H9 (cell line): Measurements from ENCODE around the gene MACROD1. TPM values are rescaled to one million over a fixed set of nuclear protein-coding genes. Genes with fewer than 3 reads are reported as not detected.

Experiments
- DNase-seq: peaks from one replicate; pipeline ENCODE4 v3.0.0-alpha.2; 2017
- H2AFZ ChIP-seq: one replicate; pipeline ENCODE4 v1.6.1; 2013; ENCODE audit warnings: mild to moderate bottlenecking, low read length, control low read depth, moderate library complexity
- H2AK5ac ChIP-seq: 2 replicates; pipeline ENCODE4 v1.6.1; 2013; ENCODE audit warnings: low read length, control low read depth, mixed read lengths; ENCODE audit not compliant: insufficient read length
- H2BK120ac ChIP-seq: one replicate; pipeline ENCODE4 v1.6.1; 2013; ENCODE audit warnings: low read depth, mild to moderate bottlenecking, low read length, control low read depth, inconsistent platforms; ENCODE audit not compliant: poor library complexity, severe bottlenecking
- H2BK12ac ChIP-seq: 2 replicates; pipeline ENCODE4 v1.6.1; 2013; ENCODE audit warnings: low read length, control low read depth, mixed read lengths, low read depth; ENCODE audit not compliant: insufficient read length
- H2BK15ac ChIP-seq: 2 replicates; pipeline ENCODE4 v1.6.1; 2013; ENCODE audit warnings: low read depth, low read length, control low read depth
- H2BK20ac ChIP-seq: one replicate; pipeline ENCODE4 v1.6.1; 2013; ENCODE audit warnings: low read depth, mild to moderate bottlenecking, low read length, control low read depth, inconsistent platforms; ENCODE audit not compliant: poor library complexity, severe bottlenecking
- H2BK5ac ChIP-seq: 2 replicates; pipeline ENCODE4 v1.6.1; 2013; ENCODE audit warnings: low read length, control low read depth, mixed read lengths; ENCODE audit not compliant: insufficient read length
- H3K14ac ChIP-seq: 2 replicates; pipeline ENCODE4 v1.6.1; 2013; ENCODE audit warnings: low read length, control low read depth; ENCODE audit not compliant: insufficient read depth
- H3K18ac ChIP-seq: 2 replicates; pipeline ENCODE4 v1.6.1; 2013; ENCODE audit warnings: low read depth, mild to moderate bottlenecking, mixed read lengths, low read length, control low read depth; ENCODE audit not compliant: insufficient read length
- H3K23ac ChIP-seq: 2 replicates; pipeline ENCODE4 v1.6.1; 2013; ENCODE audit warnings: low read length, control low read depth, mixed read lengths, low read depth; ENCODE audit not compliant: insufficient read length
- H3K23me2 ChIP-seq: 2 replicates; pipeline ENCODE4 v1.6.1; 2013; ENCODE audit warnings: low read depth, mild to moderate bottlenecking, mixed read lengths, low read length, control low read depth; ENCODE audit not compliant: insufficient read length, poor library complexity, severe bottlenecking
- H3K27ac ChIP-seq: 2 replicates; pipeline ENCODE4 v1.5.1; 2013; ENCODE audit warnings: low read length, control low read depth, mixed read lengths, low read depth; ENCODE audit not compliant: insufficient read length
- H3K27me3 ChIP-seq: 2 replicates; pipeline ENCODE4 v1.6.1; 2013; ENCODE audit warnings: low read length, control low read depth, inconsistent platforms; ENCODE audit not compliant: insufficient read depth
- H3K4ac ChIP-seq: 2 replicates; pipeline ENCODE4 v1.6.1; 2013; ENCODE audit warnings: low read depth, mild to moderate bottlenecking, control low read depth, inconsistent platforms, low read length, moderate library complexity
- H3K4me1 ChIP-seq: 2 replicates; pipeline ENCODE4 v1.6.1; 2013; ENCODE audit warnings: low read length, control low read depth, inconsistent platforms; ENCODE audit not compliant: insufficient read depth
- H3K4me2 ChIP-seq: 2 replicates; pipeline ENCODE4 v1.6.1; 2013; ENCODE audit warnings: low read length, control low read depth, mixed read lengths; ENCODE audit not compliant: insufficient read length, insufficient read depth
- H3K56ac ChIP-seq: 2 replicates; pipeline ENCODE4 v1.6.1; 2013; ENCODE audit warnings: low read depth, mild to moderate bottlenecking, mixed read lengths, low read length, control low read depth; ENCODE audit not compliant: insufficient read length
- H3K79me1 ChIP-seq: 2 replicates; pipeline ENCODE4 v1.6.1; 2013; ENCODE audit warnings: low read depth, mild to moderate bottlenecking, moderate library complexity, low read length, control low read depth, inconsistent platforms; ENCODE audit not compliant: insufficient read depth, poor library complexity, severe bottlenecking
- H3K79me2 ChIP-seq: 2 replicates; pipeline ENCODE4 v1.6.1; 2013; ENCODE audit warnings: low read length, control low read depth, inconsistent platforms; ENCODE audit not compliant: insufficient read depth
- H3K9ac ChIP-seq: 2 replicates; pipeline ENCODE4 v1.6.1; 2013; ENCODE audit warnings: low read length, control low read depth, mixed read lengths; ENCODE audit not compliant: insufficient read length; ENCODE audit errors: extremely low read depth
- H3K9me3 ChIP-seq: one replicate; pipeline ENCODE4 v1.6.1; 2013; ENCODE audit warnings: low read depth, low read length, inconsistent platforms; ENCODE audit not compliant: control insufficient read depth
- H3T11ph ChIP-seq: one replicate; pipeline ENCODE4 v1.6.1; 2013; ENCODE audit warnings: mild to moderate bottlenecking, low read length, control low read depth, inconsistent platforms
- H4K20me1 ChIP-seq: one replicate; pipeline ENCODE4 v1.6.1; 2013; ENCODE audit not compliant: control insufficient read depth, insufficient read length, insufficient read depth
- H4K5ac ChIP-seq: 2 replicates; pipeline ENCODE4 v1.6.1; 2013; ENCODE audit warnings: low read depth, mild to moderate bottlenecking, mixed read lengths, low read length, control low read depth; ENCODE audit not compliant: insufficient read length
- H4K8ac ChIP-seq: replicated peaks from 2 replicates; pipeline ENCODE4 v1.6.1; 2013; ENCODE audit warnings: low read length, control low read depth, mixed read lengths, low read depth; ENCODE audit not compliant: insufficient read length
- H4K91ac ChIP-seq: 2 replicates; pipeline ENCODE4 v1.6.1; 2013; ENCODE audit warnings: low read depth, mild to moderate bottlenecking, moderate library complexity, mixed read lengths, low read length, control low read depth; ENCODE audit not compliant: insufficient read length
- H3K27ac Mint-ChIP-seq, 3 experiments: 2 replicates in 2 of 3; 3 replicates in 1 of 3; pipeline ENCODE4 v1.8.0; 2020 to 2021; ENCODE audit warnings: mixed read lengths in 3 of 3, mild to moderate bottlenecking in 1 of 3, moderate library complexity in 1 of 3
- H3K27me3 Mint-ChIP-seq: 2 replicates; pipeline ENCODE4 v1.8.0; 2021; ENCODE audit warnings: low read depth, mild to moderate bottlenecking, moderate library complexity, mixed read lengths
- H3K36me3 Mint-ChIP-seq, 3 experiments: 2 replicates in 2 of 3; 3 replicates in 1 of 3; pipeline ENCODE4 v1.8.0; 2020 to 2021; ENCODE audit warnings: low read depth in 3 of 3, mixed read lengths in 3 of 3; ENCODE audit not compliant: insufficient read depth in 1 of 3
- H3K4me1 Mint-ChIP-seq, 2 experiments: 2 replicates each; pipeline ENCODE4 v1.8.0; 2020; ENCODE audit warnings: mixed read lengths in 2 of 2
- H3K4me3 Mint-ChIP-seq, 2 experiments: 2 replicates in 1 of 2; 3 replicates in 1 of 2; pipeline ENCODE4 v1.8.0; 2020 to 2021; ENCODE audit warnings: mild to moderate bottlenecking in 2 of 2, mixed read lengths in 2 of 2, moderate library complexity in 1 of 2
- H3K9me3 Mint-ChIP-seq, 2 experiments: 2 replicates in 1 of 2; 3 replicates in 1 of 2; pipeline ENCODE4 v1.8.0; 2020; ENCODE audit warnings: mild to moderate bottlenecking in 2 of 2, mixed read lengths in 2 of 2, moderate library complexity in 1 of 2
- CTCF ChIP-seq: fragments of 200-600 bp; sonication (generic); conservative IDR thresholded peaks from 3 replicates; pipeline ENCODE4 v1.8.0; 2021; ENCODE audit warnings: antibody characterized with exemption, mild to moderate bottlenecking
- WGBS: extraction: QIAGEN DNeasy Blood & Tissue Kit; methylation state at CpG from one replicate; pipeline ENCODE4 v1.1.7; 2013; ENCODE audit warnings: missing lambda C conversion rate, low lambda C conversion rate, mixed read lengths; ENCODE audit not compliant: insufficient read length; ENCODE audit errors: extremely low coverage; 5-methylcytosine and 5-hydroxymethylcytosine counted together
- total RNA-seq: library from RNA; stranded (reverse); gene quantifications from 2 replicates; pipeline ENCODE4 v1.2.1, GENCODE V29; 2021

The MACROD1 gene
- total RNA-seq, 1 experiment from 2014 or later, result 21.2 TPM

DNA sequence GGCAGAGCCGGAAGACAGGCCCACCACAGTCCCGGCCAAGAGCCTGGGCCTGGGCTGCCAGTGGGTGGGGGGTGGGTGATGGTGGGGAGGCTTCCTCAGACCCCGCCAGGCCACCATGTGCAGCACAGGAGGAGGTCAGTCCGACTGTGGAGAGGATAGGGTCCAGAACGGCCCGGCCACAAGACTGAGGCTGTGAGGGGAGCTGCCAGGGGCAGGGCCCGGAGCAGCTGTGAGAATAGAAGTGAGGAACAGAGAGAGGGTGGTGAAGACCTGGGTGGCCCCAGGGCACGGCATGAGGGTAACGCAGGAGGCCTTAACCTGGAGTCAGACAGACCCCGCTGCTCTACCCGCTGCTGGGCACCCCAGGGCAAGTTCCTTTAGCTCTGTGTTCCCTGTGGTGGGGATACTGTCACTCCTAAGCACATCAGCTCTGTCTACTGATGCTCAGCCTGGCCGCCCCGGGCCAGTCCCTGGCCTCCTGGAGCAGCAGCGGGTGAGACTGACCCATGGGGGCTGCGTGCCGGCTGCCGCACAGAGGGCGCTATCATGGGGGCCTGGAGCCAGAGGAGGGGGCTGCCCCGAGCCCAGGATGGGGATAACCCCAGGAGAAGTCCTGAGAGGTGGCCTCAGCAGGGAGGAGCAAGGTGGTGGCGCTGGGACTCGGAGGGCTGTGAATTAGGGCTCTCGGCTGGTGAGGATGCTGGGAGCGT is 42.3 kb upstream of the MACROD1 start:
- H2AFZ ChIP-seq, result no peak overlapping the region

More for the DNA sequence above, 42.3 kb upstream of the MACROD1 start:
- H3K4me2 ChIP-seq, result no peak overlapping the region
- H3K23me2 ChIP-seq, result no peaks in the 10 kb centered on the region
- WGBS, result no CpG with 5 or more reads among the region's 23 CpGs
- no peak overlapping the region for H3K56ac ChIP-seq
- no peak overlapping the region for H3K14ac ChIP-seq
- no peak overlapping the region for H3T11ph ChIP-seq
- Mint-ChIP-seq H3K4me3 (no peak overlapping the region), H3K27ac (peak overlapping the region in 2 of 3 experiments; percentile 74 to 82; a peak in 4 of 7 replicates), H3K4me1 (peaks cover 12% of the 10 kb centered on the region in 2 experiments), H3K27me3 (no peaks in the 10 kb centered on the region), H3K9me3 (no peaks in the 10 kb centered on the region; a peak in 1 of 5 replicates), H3K36me3 (peaks cover 16 to 56% (median 50%) of the 10 kb centered on the region in 3 experiments)
- H3K27me3 ChIP-seq, result no peaks in the 10 kb centered on the region
- TF ChIP-seq CTCF, result no peak
- no peaks in the 10 kb centered on the region for H3K79me1 ChIP-seq
- H3K23ac ChIP-seq, result no peak overlapping the region
- H2BK5ac ChIP-seq, result no peak overlapping the region
- no peak overlapping the region for H3K4ac ChIP-seq
- H4K8ac ChIP-seq, result no peak overlapping the region
- no peak for DNase-seq
- H4K5ac ChIP-seq, result no peak overlapping the region
- no peak overlapping the region for H2BK120ac ChIP-seq
- no peak overlapping the region for H2AK5ac ChIP-seq
- no peak overlapping the region for H3K9ac ChIP-seq
- H3K79me2 ChIP-seq, result no peaks in the 10 kb centered on the region
- no peaks in the 10 kb centered on the region for H3K4me1 ChIP-seq
- no peak overlapping the region for H3K18ac ChIP-seq
- H2BK12ac ChIP-seq, result no peak overlapping the region
- no peaks in the 10 kb centered on the region for H4K20me1 ChIP-seq
- H3K9me3 ChIP-seq, result no peaks in the 10 kb centered on the region
- H4K91ac ChIP-seq, result no peak overlapping the region
- H2BK20ac ChIP-seq, result no peak overlapping the region
- no peak overlapping the region for H2BK15ac ChIP-seq
- H3K27ac ChIP-seq, result no peak overlapping the region
